GM19240 (cell line): ENCODE results near the gene SYCN.
"Not testable (repeated sequence)": the region's sequence is repeated elsewhere in the genome, so short reads cannot be mapped to it uniquely, and the experiment has no call there.

ENCODE experiments used
- DNase-seq: peaks from one replicate; pipeline ENCODE4 v3.0.0; 2011; ENCODE audit warnings: low spot score; ENCODE audit not compliant: insufficient read length

Gene SYCN, protein sequence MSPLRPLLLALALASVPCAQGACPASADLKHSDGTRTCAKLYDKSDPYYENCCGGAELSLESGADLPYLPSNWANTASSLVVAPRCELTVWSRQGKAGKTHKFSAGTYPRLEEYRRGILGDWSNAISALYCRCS

DNA sequence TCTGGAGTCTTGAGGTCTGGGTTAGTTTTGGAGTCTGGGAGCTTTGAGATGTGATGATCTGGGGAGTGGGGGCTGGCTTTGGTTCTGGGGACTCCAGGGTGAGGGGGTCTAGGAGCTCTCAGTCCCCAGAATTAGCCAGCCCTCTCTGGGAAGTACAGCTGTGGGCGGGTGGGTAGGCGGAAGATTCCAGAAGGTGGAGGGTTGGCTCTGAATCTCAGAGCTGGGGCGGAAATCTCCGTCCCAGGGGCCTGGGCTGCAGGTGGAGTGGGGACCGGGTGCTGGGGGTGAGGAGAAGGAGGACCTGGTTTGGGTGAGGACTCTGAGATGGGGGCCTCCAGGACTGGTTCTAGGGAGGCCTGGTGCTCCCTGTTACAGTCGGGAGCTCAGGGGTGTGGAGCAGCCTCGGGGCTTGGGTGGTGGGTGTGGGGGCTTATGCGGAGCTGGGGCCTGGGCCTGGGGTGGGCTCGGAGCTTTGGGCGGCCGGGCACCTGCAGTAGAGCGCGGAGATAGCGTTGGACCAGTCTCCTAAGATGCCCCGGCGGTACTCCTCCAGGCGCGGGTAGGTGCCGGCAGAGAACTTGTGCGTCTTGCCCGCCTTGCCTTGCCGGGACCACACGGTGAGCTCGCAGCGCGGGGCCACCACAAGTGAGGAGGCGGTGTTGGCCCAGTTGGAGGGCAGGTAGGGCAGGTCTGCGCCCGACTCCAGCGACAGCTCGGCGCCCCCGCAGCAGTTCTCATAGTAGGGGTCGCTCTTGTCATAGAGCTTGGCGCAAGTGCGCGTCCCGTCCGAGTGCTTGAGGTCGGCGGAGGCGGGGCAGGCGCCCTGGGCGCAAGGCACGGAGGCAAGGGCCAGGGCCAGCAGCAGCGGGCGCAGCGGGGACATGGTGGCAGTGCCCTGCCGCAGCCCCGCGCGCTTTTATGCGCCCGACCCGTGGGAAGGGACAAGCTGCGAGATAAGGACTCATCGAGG is at the start of gene SYCN:
Gene SYCN (minus strand): TSS at position 892 of the 970 bp plus-strand sequence. CDS start 9 bp downstream, at position 883.
- no peak for DNase-seq

DNA sequence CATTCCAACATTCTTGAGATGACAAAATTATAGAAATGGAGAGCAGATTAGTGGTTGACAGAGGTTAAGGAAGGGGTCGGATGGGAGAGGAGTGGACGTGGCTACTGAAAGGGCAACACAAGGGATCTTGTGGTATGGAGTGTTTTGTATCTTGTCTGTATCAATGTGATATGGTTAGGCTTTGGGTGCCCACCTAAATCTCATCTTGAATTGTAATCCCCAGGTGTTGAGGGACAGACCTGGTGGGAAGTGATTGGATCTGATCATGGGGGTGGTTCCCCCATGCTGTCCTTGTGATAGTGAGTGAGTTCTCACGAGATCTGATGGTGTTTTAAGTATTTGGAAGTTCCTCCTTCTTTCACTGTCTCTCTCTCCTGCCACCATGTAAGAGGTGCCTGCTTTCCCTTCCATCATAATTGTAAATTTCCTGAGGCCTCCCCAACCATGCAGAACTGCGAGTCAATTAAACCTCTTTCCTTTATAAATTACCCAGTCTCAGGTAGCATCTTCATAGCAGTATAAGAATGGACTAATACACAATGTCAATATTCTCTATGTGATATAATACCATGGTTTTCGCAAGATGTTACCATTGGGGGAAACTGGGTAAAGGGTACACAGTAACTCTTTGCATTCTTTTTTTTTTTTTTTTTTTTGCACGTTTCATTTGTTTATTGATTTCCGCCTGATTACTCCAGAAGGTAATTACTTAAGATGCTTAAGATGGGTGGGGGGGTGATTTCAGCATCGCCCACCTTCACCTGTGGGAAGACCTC is 49.5 kb upstream of the SYCN start:
- no peak for DNase-seq

DNA sequence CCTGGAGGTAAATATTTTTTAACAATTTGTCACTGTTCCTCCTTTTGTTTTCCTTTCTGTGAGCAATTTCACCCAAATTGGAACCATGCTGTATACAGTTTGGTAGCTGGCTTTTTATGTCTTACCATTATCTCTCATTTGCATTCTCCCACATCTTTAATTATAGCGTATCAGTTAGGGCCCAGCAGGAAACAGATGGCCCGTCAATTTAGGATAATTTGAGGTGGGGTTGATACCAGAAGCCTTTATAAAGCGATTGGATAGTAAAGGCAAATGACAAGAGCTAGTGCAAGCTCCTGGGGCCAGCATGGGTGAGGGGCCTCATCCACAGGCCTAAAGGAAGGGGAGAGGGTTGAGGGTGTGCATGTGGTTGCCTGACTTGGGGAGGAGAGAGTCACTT is 48.4 kb upstream of the SYCN start:
- DNase-seq, result no peak

DNA sequence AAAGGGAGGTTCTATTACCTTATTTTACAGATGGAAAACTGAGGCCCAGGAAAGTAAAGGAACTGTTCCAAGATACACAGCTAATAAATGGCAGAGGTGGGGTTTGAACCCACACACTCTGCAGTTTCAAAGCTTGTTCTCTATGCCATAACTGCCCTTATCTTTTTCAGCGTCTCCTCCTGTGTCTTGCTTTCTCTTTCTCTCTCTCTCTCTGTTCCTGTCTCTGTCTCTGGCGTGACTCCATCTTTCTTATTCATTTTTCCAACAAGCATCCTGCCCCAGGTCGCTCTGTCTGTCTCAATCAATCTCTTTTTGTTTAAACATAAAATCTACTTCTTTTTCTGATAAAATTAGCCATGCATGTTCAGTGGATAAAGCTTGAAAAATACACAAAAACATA is 47.8 kb upstream of the SYCN start:
- DNase-seq, result no peak

DNA sequence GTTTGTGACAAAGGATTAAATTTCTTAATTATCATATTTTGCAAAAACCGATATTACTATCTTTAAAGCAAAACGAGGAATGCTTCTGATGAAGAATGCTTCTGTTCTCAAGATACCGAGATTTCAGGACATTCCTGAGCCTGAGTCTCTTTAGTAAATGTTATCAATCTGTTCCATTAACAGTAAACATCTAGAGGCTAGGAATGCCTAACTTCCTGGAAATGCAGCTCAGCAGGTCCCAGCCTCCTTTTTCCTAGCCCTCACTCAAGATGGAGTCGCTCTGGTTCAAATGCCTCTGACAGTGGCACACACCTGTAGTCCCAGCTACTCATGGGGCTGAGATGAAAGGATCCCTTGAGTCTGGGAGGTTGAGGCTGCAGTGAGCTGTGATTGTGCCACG is 47.0 kb upstream of the SYCN start:
- DNase-seq, result no peak

DNA sequence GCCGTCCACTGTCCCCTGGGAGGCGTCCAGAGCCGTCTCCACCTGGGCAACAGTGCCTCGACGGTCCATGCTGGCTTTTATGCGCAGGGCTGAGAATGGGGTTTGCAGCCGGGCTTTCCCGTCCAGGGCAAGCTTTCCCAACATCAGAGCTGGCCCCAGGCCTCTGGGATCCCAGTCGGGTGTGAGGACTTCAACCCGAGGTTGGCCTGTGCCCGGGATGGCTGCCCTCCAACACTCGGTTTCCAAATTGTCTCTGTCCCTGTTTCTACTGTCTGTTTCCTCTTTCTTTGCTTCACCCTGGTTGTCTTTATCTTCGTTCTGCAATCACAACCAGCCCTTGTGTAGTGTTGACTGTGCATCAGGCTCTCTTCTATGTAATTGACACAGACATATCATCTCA is 44.7 kb upstream of the SYCN start, which contains the start of gene IFNL4:
Gene IFNL4 (minus strand): TSS at position 51 of the 400 bp plus-strand sequence.
- DNase-seq, result no peak

DNA sequence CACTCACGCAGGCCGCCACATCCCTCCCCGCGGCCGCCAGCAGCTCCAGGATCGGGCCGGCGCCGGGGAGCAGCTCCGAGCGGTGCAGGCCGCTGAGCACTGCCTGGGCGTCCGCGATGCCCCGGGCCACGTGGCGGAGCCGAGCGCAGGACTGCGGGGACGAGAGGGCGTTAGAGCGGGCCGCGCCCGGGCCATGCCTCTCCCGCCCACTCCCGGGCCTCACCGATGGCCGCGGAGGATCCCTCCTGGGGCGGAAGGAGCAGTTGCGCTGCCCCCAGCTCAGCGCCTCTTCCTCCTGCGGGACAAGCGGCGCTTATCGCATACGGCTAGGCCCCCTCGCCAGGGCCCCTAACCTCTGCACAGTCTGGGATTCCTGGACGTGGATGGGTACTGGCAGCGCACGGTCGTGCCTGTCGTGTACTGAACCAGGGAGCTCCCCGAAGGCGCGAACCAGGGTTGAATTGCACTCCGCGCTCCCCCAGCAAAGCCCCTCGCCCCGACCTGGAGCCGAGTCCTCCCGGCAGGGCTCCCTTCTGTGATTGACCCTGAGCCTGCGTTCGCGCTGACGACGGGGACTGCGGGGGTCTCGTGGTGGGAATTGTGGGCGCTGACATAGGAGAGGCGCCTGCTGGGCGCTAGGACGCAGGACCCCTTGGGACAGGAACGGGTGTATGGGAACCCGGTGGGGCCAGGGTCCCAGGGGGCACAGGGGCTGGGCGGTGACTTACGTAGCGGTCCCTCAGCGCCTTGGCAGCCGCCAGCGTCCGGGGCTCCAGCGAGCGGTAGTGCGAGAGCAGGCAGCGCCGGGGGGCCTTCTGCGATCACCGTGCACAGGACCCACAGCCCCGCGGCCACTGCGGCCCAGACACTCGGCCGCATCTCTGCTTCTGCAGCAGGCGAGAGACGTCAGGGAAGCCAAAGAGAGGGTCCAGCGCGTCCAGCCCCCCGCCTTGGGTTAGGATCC is 43.9 kb upstream of the SYCN start:
- DNase-seq, result no peak

DNA sequence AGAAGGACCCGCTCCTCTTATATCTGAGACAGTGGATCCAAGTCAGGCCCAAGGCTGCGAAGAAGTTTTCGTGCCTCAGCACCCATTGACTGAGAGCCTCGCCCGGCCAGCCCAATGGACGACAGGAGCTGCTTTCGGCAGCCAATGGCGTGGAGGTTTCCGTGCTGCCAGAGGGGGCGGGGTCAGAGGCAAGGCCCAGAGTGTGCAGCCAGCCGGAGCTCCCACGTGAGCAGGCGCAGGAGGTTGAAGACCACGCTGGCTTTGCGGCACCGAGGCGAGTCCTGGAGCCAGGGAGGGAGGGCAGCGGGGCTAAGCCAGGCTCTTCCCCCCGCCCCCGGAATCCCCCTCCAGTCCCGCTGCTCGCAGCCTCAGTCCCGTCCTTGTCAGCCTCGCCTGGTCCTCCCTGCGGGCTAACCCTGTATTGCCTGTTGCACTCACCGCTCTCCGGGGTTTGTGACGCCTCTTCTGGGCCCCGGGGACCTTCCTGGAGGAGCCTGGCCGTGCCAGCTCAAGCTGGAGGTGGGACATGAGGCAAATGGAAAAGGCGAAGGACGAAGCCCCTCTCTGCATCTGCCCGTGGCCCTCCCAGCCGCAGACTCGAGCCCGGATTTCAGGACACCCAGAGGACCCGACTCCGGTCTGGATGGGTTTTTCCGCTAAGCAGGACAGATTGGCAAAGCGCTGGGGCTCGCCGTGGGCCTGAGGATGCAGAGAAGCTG is 43.0 kb upstream of the SYCN start:
- DNase-seq, result no peak

DNA sequence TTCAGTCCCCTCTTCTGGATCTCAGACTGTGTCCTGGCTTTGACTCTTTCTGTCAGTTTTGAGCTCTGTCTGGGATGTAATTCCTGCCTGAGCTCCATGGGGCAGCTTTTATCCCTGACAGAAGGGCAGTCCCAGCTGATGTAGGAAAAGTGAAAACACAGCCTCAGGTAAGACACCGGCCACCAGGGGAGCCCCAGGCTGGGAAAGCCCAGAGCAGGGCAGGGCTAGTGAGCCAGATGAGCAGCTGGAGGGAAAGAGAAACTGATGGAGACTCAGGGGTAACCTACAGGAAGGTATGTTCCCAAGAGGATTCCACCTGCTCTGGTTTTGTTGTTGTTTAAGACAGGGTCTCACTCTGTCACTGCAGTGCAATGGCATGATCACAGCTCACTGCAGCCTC is 41.1 kb upstream of the SYCN start:
- not testable (repeated sequence) for DNase-seq

DNA sequence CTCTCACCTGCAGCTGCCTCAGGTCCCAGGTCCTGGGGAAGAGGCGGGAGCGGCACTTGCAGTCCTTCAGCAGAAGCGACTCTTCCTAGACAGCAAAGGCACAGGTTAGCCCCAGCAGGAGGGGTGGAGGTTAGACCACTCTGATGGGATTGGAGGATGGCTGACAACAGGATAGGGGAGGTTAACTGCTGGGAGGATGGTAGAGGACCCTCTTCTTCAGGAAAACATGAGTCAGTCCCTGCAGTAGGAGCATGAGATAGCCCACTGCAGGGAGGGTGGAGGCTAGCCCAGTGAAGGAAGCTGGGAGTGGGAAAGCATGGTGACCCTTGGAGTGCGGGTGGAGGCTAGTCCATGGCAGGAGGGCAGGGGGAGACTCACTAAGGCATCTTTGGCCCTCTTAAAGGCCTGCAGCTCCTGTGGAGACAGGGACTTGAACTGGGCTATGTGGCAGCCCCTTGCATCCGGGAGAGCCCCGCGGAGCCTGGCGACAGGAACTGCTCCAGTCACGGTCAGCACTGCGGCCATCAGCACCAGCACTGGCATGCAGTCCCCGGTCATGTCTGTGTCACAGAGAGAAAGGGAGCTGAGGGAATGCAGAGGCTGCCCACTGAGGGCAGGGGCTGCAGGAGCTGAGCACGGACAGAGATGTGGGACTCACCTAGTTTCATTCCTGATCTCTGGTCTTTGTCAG is 40.5 kb upstream of the SYCN start, which contains the start of gene IFNL3:
Gene IFNL3 (minus strand): TSS at position 597 of the 691 bp plus-strand sequence. CDS start 39 bp downstream, at position 558.
- DNase-seq, result not testable (repeated sequence)

DNA sequence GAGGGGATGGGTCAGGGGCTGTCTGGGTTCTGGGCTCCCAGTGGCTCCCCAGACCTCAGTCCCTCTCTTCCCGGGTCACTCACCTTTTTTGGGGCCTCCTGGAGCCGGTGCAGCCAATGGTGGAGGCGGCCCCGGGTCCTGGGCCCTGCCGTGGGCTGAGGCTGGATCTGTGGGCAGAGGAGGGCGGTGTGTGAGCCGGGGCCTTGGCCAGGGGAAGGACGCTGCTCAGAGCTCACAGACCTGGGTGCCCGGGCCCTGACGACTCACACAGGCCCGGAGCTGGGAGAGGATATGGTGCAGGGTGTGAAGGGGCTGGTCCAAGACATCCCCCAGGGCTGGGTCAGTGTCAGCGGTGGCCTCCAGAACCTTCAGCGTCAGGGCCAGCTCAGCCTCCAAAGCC is 39.7 kb upstream of the SYCN start:
- DNase-seq, result not testable (repeated sequence)

DNA sequence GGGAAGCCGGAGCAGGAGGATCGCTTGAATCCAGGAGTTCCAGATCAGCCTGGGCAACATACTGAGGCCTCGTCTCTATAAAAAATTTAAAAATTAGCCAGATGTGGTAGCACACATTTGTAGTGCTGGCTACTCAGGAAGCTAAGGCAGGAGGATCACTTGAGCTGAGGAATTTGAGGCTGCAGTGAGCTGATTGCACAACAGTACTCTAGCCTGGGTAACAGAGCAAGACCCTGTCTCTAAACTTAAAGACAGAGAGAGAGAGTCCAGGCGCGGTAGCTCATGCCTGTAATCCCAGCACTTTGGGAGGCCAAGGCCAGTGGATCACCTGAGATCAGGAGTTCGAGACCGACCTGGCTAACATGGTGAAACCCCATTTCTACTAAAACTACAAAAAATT is 36.4 kb upstream of the SYCN start:
- no peak for DNase-seq

DNA sequence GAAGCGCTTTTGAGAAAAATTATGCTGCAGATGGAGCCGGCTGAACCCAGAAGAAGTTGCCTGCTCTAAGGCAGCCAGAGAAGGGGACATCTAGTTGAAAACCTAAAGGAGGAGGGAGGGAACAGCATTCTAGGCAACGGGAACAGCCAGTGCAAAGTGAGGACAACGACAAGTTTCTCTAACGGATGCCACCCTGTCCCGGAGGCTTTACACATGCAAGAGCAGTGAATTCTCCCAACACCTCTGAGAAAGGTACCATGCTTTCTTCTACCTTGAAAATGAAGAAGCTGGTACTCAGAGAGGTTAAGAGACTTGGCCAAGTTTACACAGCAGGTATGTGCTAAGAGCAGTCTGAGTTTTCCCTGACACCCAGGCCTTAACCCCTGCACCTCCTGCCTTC is 34.9 kb upstream of the SYCN start:
- no peak for DNase-seq

DNA sequence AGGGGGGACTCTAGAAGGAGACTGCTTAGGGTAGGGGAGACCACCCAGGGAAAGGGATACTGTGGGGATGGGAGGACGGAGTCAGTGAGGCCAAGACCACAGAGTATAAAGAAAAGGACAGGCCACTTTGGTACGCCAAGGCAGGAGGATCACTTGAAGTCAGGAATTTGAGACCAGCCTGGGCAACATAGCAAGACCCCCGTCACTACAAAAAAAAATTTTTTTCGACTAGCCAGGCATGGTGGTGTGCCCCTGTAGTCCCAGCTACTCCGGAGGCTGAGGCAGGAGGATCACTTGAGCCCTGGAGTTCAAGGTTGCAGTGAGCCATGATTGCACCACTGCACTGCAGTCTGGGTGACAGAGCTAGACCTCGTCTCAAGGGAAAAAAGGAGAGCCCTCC is 34.1 kb upstream of the SYCN start:
- no peak for DNase-seq

DNA sequence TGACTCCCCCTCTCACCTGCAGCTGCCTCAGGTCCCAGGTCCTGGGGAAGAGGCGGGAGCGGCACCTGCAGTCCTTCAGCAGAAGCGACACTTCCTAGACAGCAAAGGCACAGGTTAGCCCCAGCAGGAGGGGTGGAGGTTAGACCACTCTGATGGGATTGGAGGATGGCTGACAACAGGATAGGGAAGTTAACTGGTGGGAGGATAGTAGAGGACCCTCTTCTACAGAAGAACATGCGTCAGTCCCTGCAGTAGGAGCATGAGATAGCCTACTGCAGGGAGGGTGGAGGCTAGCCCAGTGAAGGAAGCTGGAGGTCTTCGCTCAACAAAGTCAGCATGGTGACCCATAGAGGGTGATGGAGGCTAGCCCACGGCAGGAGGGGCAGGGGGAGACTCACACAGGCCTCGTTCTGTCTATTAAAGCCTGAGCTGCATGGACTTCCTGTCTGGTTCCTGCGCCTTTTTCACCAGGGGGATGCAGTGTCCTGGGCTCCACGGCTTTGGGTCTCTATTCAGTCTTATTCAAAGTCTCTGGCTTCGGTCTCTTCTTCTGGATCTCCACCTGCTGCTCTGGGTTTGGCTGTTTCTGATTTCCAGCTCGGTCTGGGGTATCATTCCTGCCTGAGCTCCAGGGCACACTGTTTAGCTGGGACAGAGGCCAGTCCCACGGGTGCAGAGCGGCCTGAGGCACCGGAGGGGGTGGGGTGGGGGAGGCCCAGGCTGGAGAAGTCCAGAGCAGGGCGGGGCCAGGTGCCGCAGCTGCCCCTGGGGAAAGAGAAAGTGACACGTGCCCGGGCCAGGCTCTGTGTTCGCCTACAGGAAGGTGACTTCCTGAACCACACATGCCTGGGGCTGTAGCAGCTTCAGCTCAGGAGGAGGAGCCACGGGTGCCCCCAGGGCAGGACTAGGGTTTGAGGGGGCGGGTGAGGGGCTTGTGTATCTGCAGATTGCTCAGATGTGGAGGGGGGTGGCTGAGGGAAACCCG is 33.4 kb upstream of the SYCN start:
- peak; percentile 37 for DNase-seq

DNA sequence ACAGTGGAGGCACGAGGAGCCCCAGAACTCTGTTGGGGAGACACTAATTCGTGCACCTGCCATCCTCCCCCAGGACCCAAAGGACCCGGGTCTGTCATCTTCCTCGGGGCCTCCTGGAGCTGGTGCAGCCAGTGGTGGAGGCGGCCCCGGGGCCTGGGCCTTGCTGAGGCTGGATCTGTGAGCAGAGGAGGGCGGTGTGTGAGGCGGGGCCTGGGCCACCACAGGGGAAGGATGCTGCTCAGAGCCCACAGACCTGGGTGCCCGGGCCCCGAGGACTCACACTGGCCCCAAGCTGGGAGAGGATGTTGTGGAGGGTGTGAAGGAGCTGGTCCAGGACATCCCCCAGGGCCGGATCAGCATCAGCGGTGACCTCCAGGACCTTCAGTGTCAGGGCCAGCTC is 32.5 kb upstream of the SYCN start:
- no peak for DNase-seq

DNA sequence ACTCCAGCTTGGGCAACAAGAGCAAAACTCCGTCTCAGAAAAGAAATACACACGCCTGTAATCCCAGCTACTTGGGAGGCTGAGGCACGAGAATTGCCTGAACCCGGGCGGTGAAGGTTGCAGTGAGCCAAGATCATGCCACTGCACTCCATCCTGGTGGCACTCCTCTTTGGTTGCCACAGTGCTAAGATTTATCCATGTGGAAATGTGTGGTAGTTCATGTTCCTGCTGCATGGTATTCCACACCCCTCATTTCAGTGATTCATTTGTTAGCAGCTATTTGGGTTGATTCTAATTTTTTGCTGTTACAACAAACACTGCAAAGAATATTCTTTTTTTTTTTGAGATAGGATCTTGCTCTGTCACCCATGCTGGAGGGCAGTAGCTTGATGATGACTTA is 28.6 kb upstream of the SYCN start:
- DNase-seq, result no peak

DNA sequence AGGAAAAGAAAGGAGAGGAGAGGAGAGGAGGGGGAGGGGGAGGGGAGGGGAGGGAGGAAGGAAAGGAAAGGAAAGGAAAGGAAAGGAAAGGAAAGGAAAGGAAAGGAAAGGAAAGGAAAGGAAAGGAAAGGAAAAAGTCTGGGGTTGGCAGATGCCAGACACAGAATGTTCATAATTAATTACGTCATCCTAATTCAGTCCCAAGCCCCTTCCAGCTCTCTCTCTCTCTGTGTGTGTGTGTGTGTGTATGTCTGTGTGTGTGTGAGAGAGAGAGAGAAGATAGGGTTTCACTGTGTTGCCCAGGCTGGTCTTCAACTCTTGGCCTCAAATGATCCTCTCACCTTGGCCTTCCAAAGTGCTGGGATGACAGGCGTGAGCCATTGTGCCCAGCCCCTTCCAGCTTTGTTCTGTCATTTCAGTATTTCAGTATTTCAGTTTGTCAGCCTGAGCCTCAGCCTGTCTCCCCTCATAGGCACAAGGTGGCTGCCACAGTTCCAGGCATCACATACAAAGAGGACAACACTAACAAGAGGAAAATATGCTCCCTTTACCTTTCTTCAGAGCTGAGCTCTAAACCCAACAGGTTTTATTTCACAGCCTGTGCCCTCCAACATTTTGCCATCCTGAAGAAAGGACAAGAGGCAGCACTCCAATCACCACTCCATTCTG is 26.2 kb upstream of the SYCN start:
- DNase-seq, result no peak
